Endothelial cell of umbilical vein (primary cell): ENCODE data around the gene AGBL4. TPM values are rescaled to one million over a fixed set of nuclear protein-coding genes. Genes with fewer than 3 reads are reported as not detected.

Source experiments
- BruUV-seq: library from RNA; stranded (reverse); fragments of 400-500 nt; replicated peaks from 2 replicates; lab custom pipeline; 2021; lab: Mats Ljungman, UMichigan
- CTCF ChIA-PET: fragments of 300-600, 350-600 bp; sonication (Branson Sonifier 250); formaldehyde crosslinking; loops from one replicate; lab custom pipeline; 2021; ENCODE audit warnings: antibody characterized with exemption, inconsistent platforms; lab: Charles Lee
- POLR2A ChIA-PET: fragments of 300-600, 350-600 bp; sonication (Branson Sonifier 250); formaldehyde crosslinking; loops from one replicate; lab custom pipeline; 2021; ENCODE audit warnings: antibody characterized with exemption, inconsistent platforms; lab: Charles Lee
- DNase-seq: peaks from one replicate; pipeline ENCODE4 v3.0.0-alpha.2; 2011; ENCODE audit warnings: low read depth, low spot score
- FAIRE-seq: peaks from 2 replicates; lab custom pipeline; 2011; peaks lifted over from hg19 to GRCh38; lab: Jason Lieb, UNC
- H2AFZ ChIP-seq: 2 replicates; pipeline ENCODE4 v1.6.0; 2012; ENCODE audit warnings: low read depth, low read length, control low read depth, inconsistent platforms
- H3K27ac ChIP-seq: 2 replicates; pipeline ENCODE4 v1.5.1; 2011; ENCODE audit warnings: low read depth, mild to moderate bottlenecking, control low read depth, low read length, moderate library complexity; ENCODE audit not compliant: insufficient read depth
- H3K27me3 ChIP-seq, 2 experiments: 2 replicates each; pipeline versions ENCODE4 v1.6.0 to v1.6.1; 2011; ENCODE audit warnings: low read length in 2 of 2, mixed read lengths in 1 of 2; ENCODE audit not compliant: control insufficient read depth in 2 of 2, insufficient read depth in 2 of 2
- H3K36me3 ChIP-seq, 2 experiments: 2 replicates in 1 of 2; 3 replicates in 1 of 2; pipeline ENCODE4 v1.5.1; 2011; ENCODE audit warnings: low read length in 2 of 2, mild to moderate bottlenecking in 1 of 2, moderate library complexity in 1 of 2; ENCODE audit not compliant: control insufficient read depth in 2 of 2, insufficient read depth in 2 of 2; ENCODE audit errors: extremely low read depth in 1 of 2
- H3K4me1 ChIP-seq: 3 replicates; pipeline ENCODE4 v1.5.1; 2011; ENCODE audit warnings: mild to moderate bottlenecking, low read length; ENCODE audit not compliant: control insufficient read depth, insufficient read depth; ENCODE audit errors: extremely low read depth
- H3K4me2 ChIP-seq: 2 replicates; pipeline ENCODE4 v1.6.1; 2011; ENCODE audit warnings: low read length, control low read depth, mixed read lengths; ENCODE audit not compliant: insufficient read depth
- H3K4me3 ChIP-seq, 3 experiments: fragments of 200-600 bp in 1 of 3; sonication (generic), shearing (Covaris generic) in 1 of 3; replicated peaks in 1 of 3; 2 replicates each; pipeline ENCODE4 v1.5.1; 2011 to 2016; ENCODE audit warnings: control low read depth in 3 of 3, low read length in 3 of 3, mild to moderate bottlenecking in 2 of 3, inconsistent platforms in 1 of 3, low read depth in 1 of 3, moderate library complexity in 1 of 3; ENCODE audit not compliant: insufficient read depth in 1 of 3
- H3K79me2 ChIP-seq: 2 replicates; pipeline ENCODE4 v1.6.0; 2012; ENCODE audit warnings: low read length, inconsistent platforms; ENCODE audit not compliant: control insufficient read depth, insufficient read depth
- H3K9ac ChIP-seq: replicated peaks from 2 replicates; pipeline ENCODE3; 2011; ENCODE audit warnings: low read length, control low read depth; ENCODE audit not compliant: insufficient read depth; ENCODE audit errors: extremely low read depth
- H3K9me1 ChIP-seq: replicated peaks from 3 replicates; pipeline ENCODE4 v1.6.0; 2011; ENCODE audit warnings: mild to moderate bottlenecking, low read length; ENCODE audit not compliant: control insufficient read depth, insufficient read depth; ENCODE audit errors: extremely low read depth
- H3K9me3 ChIP-seq: replicated peaks from 2 replicates; pipeline ENCODE4 v1.5.1; 2012; ENCODE audit warnings: low read length, inconsistent platforms; ENCODE audit not compliant: control insufficient read depth, insufficient read depth
- H4K20me1 ChIP-seq: replicated peaks from 2 replicates; pipeline ENCODE3; 2011; ENCODE audit warnings: mild to moderate bottlenecking, low read length; ENCODE audit not compliant: control insufficient read depth, insufficient read depth; ENCODE audit errors: extremely low read depth
- CTCF ChIP-seq, 2 donors: IDR thresholded peaks; 1 replicate in 1 of 2; 2 replicates in 1 of 2; pipeline ENCODE4 v1.5.1; 2011; ENCODE audit warnings: low read length in 2 of 2, mild to moderate bottlenecking in 2 of 2, moderate library complexity in 2 of 2, control low read depth in 1 of 2, inconsistent platforms in 1 of 2, low read depth in 1 of 2; ENCODE audit not compliant: insufficient read depth in 1 of 2; ENCODE audit errors: extremely low read depth in 1 of 2
- EZH2 ChIP-seq: IDR thresholded peaks from 2 replicates; pipeline ENCODE4 v1.6.1; 2012; ENCODE audit warnings: borderline replicate concordance, low read depth, mild to moderate bottlenecking, moderate library complexity, low read length, inconsistent platforms; ENCODE audit not compliant: severe bottlenecking
- FOS ChIP-seq: IDR thresholded peaks from 2 replicates; pipeline ENCODE4 v1.6.1; 2011; ENCODE audit warnings: mild to moderate bottlenecking, low read length, moderate library complexity, borderline replicate concordance; ENCODE audit not compliant: insufficient read depth
- GATA2 ChIP-seq: IDR thresholded peaks from 2 replicates; pipeline ENCODE4 v1.7.0; 2011; ENCODE audit warnings: low read depth, mild to moderate bottlenecking, moderate library complexity, mixed read lengths, low read length; ENCODE audit not compliant: insufficient read length, insufficient read depth
- JUN ChIP-seq: IDR thresholded peaks from 2 replicates; pipeline ENCODE4 v1.6.1; 2011; ENCODE audit warnings: borderline replicate concordance, low read depth; ENCODE audit not compliant: insufficient read length, insufficient read depth
- MYC ChIP-seq: IDR thresholded peaks from one replicate; pipeline ENCODE4 v1.6.1; 2011; ENCODE audit warnings: mild to moderate bottlenecking, low read depth, low read length
- POLR2A ChIP-seq: IDR thresholded peaks from 2 replicates; pipeline ENCODE4 v1.6.1; 2012; ENCODE audit warnings: low read depth, mild to moderate bottlenecking, control low read depth, low read length
- POLR2AphosphoS5 ChIP-seq: IDR thresholded peaks from 2 replicates; pipeline ENCODE4 v1.6.1; 2012; ENCODE audit warnings: low read depth, mild to moderate bottlenecking, control low read depth, low read length, moderate library complexity; ENCODE audit not compliant: insufficient read depth
- dilution Hi-C: fragments of 300-500 bp; cut with MboI; formaldehyde crosslinking; loops from one replicate; pipeline ENCODE4 v1.15.0; 2019; ENCODE audit warnings: low sequenced_read_pairs; ENCODE audit not compliant: extremely low pct_ligation_motif_present
- intact Hi-C: fragments of 100-400 bp; cut with micrococcal nuclease; formaldehyde crosslinking; loops from one replicate; pipeline ENCODE4 v1.10.0; 2022
- polyA plus RNA-seq, 4 experiments: library from polyadenylated mRNA; depleted of rRNA in 3 of 4; stranded (reverse) in 3 of 4; unstranded in 1 of 4; fragments of >200 nt; gene quantifications; 2 replicates each; pipeline versions ENCODE4 v1.2.1 to v1.2.3, GENCODE V29; 2011 to 2012; ENCODE audit warnings: missing spikeins in 1 of 4
- total RNA-seq: library from RNA; stranded (reverse); gene quantifications from 2 replicates; pipeline ENCODE4 v1.2.3, GENCODE V29; 2021
- TF ChIP-seq, protein P1 (sequence below): IDR thresholded peaks from 2 replicates; pipeline ENCODE4 v1.6.1; 2011; ENCODE audit not compliant: insufficient read depth, insufficient read length

AGBL4 gene
- total and polyA plus RNA-seq, 2 donors (not counting 3 experiments of a cell fraction or from before 2014, with no cell fraction given), result not detected

DNA sequence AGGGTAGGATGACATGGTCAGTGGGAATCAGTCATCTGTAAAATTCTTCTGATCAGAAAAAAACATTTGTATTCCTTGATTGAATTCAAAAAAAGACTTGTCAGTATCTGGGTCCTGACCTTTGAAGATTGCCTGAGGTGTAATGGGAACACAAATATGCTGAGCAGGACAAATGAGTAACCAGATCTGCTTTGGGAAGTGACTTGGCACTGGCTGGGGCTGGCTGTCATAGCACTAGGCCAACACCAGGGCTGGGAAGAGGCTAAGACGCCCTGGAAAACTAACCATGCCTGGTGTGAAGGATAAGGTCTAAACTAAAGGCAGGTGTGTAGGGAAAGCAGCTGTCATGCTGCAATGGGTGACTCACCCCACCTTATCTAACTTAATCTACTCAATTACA is 794.2 kb downstream of the AGBL4 start:
- no peaks in the 10 kb centered on the region for H3K4me1 ChIP-seq
- H2AFZ ChIP-seq, result no peak overlapping the region
- no peaks in the 10 kb centered on the region for H3K79me2 ChIP-seq
- dilution Hi-C loops (no loop called here), intact Hi-C loops (no loop called here)
- H3K36me3 ChIP-seq, result no peaks in the 10 kb centered on the region
- POLR2A ChIA-PET, result no interaction called here
- H3K9ac ChIP-seq, result no peak overlapping the region
- FAIRE-seq (no peak), DNase-seq (no peak)
- TF ChIP-seq POLR2A, result no peak
- TF ChIP-seq FOS, result no peak
- no peak for TF ChIP-seq POLR2AphosphoS5
- TF ChIP-seq GATA2, result no peak
- no peak for TF ChIP-seq CTCF (IDR thresholded peaks at IDR 0.05; ENCODE audit: extremely low read depth in 1 of 2, insufficient read depth in 1 of 2, low read depth in 1 of 2, low read length in 2 of 2)
- no peak for TF ChIP-seq EZH2
- TF ChIP-seq JUN, result no peak
- no peak for TF ChIP-seq MYC
- TF ChIP-seq, protein P1, sequence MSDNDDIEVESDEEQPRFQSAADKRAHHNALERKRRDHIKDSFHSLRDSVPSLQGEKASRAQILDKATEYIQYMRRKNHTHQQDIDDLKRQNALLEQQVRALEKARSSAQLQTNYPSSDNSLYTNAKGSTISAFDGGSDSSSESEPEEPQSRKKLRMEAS, result no peak
- no peaks in the 10 kb centered on the region for H3K9me3 ChIP-seq
- H3K27ac ChIP-seq, result no peak overlapping the region
- H3K27me3 ChIP-seq, result no peaks in the 10 kb centered on the region
- CTCF ChIA-PET, result no interaction called here
- no peaks in the 10 kb centered on the region for H4K20me1 ChIP-seq
- BruUV-seq, result no TSS peak
- H3K4me2 ChIP-seq, result no peak overlapping the region
- H3K4me3 ChIP-seq, result no peak overlapping the region
- H3K9me1 ChIP-seq, result no peaks in the 10 kb centered on the region
